Psoas muscle (tissue), 8 donors: ENCODE data around the gene NLRP3. TPM values are rescaled to one million over a fixed set of nuclear protein-coding genes. Genes with fewer than 3 reads are reported as not detected.
"Not testable (repeated sequence)": the region's sequence is repeated elsewhere in the genome, so short reads cannot be mapped to it uniquely, and the experiment has no call there.

ENCODE experiments used
- ATAC-seq, 4 donors: fragments of 200-7000 bp; cut with Tn5 transposase; one replicate each; pipeline ENCODE4 v1.9.1; 2020; ENCODE audit warnings: moderate library complexity in 3 of 4, mild to moderate bottlenecking in 2 of 4
- DNase-seq, 2 donors: peaks; one replicate each; pipeline ENCODE4 v3.0.0-alpha.2; 2020
- H3K27ac ChIP-seq: fragments of 200-600 bp; one replicate; pipeline ENCODE4 v1.8.0; 2022
- H3K27me3 ChIP-seq, 3 donors: fragments of 200-600 bp in 1 of 3; one replicate each; pipeline versions ENCODE4 v1.6.1 to v1.8.0; 2013 to 2022; ENCODE audit warnings: low read length in 2 of 3, mild to moderate bottlenecking in 2 of 3, moderate library complexity in 1 of 3; ENCODE audit not compliant: insufficient read depth in 3 of 3
- H3K36me3 ChIP-seq, 2 donors: fragments of 200-600 bp in 1 of 2; one replicate each; pipeline versions ENCODE4 v1.6.1 to v1.8.0; 2013 to 2022; ENCODE audit warnings: low read depth in 1 of 2, mild to moderate bottlenecking in 1 of 2, moderate library complexity in 1 of 2; ENCODE audit not compliant: insufficient read depth in 1 of 2
- H3K4me1 ChIP-seq: fragments of 200-600 bp; one replicate; pipeline ENCODE4 v1.8.0; 2022
- H3K4me3 ChIP-seq: fragments of 200-600 bp; one replicate; pipeline ENCODE4 v1.8.0; 2022; ENCODE audit warnings: mild to moderate bottlenecking
- H3K9me3 ChIP-seq: fragments of 200-600 bp; one replicate; pipeline ENCODE4 v1.8.0; 2022
- WGBS, 3 donors: extraction: QIAGEN DNeasy Blood & Tissue Kit; methylation state at CpG; one replicate each; pipeline versions ENCODE4 v1.1.6 to v1.1.7; 2013; 5-methylcytosine and 5-hydroxymethylcytosine counted together
- intact Hi-C, 2 donors: fragments of 100-400 bp; cut with DNase I; formaldehyde crosslinking; loops; one replicate each; pipeline versions ENCODE4 v1.11.0 to v1.14.2; 2022
- polyA plus RNA-seq, 3 donors: library from polyadenylated mRNA; stranded (reverse); fragments of 200-250 nt; gene quantifications; one replicate each; pipeline ENCODE4 v1.2.3, GENCODE V29; 2013
- total RNA-seq, 4 donors: library from RNA; stranded (reverse); fragmentation: NEBNext Ultra II Directional in 2 of 4; extraction: Animal tissue kit (Norgen Biotek cat#: 25700) in 2 of 4; gene quantifications; one replicate each; pipeline versions ENCODE4 v1.2.1 to v1.2.4, GENCODE V29; 2021 to 2023
- TF ChIP-seq, protein P1 (sequence below): fragments of 200-600 bp; IDR thresholded peaks from one replicate; pipeline ENCODE4 v1.8.0; 2022; ENCODE audit warnings: antibody characterized with exemption
- donor health status: healthy with polysubstance abuse.
- donor health status: DM: no; HTN: no; CAD: no; lungs with moderate emphysema.
- donor health status: Bipolar disorder and iron deficiency.
- donor health status: healthy.
- donor health status: DM: yes; HTN: yes; CAD: no.
- donor health status: DM: no; HTN: no; CAD: no.
- donor health status: DM: no; HTN: no; CAD: no.
- donor health status: DM: yes; HTN: yes; CAD: no.

The NLRP3 gene
- total and polyA plus RNA-seq, 7 donors = 0.07 to 0.98 (median 0.27) TPM

DNA sequence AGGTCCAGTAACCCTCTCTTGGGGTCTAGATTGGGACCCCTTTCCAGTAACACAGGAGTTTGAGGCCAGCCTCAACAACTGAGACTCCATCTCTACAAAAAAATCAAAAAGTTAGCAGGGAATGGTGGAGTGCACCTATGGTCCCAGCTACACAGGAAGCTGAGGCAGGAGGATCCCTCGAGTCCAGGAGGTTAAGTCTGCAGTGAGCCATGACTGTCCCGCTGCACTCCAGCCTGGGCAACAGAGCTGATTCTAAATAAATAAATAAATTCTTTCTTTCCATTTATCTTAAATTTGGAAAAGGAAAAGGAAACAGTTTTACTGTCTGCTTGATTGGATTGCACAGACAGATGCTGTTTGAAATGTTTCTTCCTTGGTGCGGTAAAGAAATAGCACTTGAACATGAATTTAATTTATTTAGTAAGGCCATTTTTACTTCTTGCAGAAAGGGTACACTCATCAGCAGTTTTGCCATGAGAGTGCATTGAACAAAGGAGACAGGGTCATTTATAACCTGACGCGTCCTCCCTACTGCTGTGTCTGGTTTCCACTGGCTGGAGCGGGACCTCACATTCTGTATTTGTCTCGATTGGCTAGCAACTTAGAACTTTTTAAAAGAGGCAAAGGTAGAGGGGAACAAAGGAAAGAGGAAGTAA, 47.4 kb upstream of the NLRP3 start:
- Histone ChIP-seq H3K4me3 (no peak overlapping the region), H3K27ac (no peak overlapping the region), H3K36me3 (no peaks in the 10 kb centered on the region), H3K27me3 (peaks cover 0 to 20% (median 2%) of the 10 kb centered on the region in 3 donors), H3K4me1 (no peaks in the 10 kb centered on the region), H3K9me3 (no peaks in the 10 kb centered on the region)
- no peak for DNase-seq
- TF ChIP-seq, protein P1, sequence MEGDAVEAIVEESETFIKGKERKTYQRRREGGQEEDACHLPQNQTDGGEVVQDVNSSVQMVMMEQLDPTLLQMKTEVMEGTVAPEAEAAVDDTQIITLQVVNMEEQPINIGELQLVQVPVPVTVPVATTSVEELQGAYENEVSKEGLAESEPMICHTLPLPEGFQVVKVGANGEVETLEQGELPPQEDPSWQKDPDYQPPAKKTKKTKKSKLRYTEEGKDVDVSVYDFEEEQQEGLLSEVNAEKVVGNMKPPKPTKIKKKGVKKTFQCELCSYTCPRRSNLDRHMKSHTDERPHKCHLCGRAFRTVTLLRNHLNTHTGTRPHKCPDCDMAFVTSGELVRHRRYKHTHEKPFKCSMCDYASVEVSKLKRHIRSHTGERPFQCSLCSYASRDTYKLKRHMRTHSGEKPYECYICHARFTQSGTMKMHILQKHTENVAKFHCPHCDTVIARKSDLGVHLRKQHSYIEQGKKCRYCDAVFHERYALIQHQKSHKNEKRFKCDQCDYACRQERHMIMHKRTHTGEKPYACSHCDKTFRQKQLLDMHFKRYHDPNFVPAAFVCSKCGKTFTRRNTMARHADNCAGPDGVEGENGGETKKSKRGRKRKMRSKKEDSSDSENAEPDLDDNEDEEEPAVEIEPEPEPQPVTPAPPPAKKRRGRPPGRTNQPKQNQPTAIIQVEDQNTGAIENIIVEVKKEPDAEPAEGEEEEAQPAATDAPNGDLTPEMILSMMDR = no peak
- WGBS, 3 donors = 54 to 61% (median 58%) methylated on average over 7 of the region's 7 CpGs
- intact Hi-C loops = no loop called here
- no peak for ATAC-seq

DNA sequence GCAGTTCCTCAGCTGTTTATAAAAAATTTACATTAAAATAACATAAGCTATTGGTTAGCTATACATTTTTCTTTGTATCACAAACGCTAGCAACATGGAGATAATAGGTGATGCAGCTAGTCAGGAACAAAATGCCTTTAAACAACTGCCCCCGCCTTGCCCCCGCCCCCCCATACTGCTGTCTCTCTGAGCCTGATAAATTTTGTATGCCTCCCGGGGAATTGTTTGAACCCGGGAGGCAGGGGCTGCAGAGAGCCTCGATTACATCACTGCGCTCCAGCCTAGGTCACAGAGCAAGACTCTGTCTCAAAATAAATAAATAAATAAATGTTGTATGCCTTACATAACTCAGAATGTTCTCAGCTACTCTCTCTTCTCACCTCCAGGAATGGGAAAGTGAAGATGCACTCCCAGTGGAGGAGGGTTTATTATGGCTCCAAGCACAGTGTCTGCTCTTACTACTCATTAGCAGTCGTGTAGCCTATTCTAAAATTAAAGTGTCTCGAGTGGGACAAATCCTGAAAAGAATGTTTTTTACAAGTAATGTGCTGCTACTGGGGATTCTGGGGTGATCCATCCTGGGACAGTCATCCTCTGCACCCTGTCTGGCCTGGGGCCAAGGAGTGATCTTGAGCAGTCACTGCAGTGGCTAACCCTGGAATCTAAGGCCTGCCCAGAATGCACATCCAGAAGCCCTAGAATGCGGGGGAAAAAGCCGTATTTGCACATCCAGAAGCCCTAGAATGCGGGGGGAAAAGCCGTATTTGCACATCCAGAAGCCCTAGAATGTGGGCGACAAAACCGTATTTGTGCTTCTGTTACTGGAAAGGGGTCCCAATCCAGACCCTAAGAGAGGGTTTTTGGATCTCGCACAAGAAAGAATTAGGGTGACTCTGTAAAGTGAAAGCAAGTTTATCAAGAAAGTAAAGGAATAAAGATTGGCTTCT, 44.9 kb upstream of the NLRP3 start:
- no peaks in the 10 kb centered on the region for H3K4me1 ChIP-seq
- ATAC-seq (no peak), DNase-seq (no peak)
- TF ChIP-seq, protein P1 = no peak
- no peak overlapping the region for H3K27ac ChIP-seq
- H3K9me3 ChIP-seq = no peaks in the 10 kb centered on the region
- no peaks in the 10 kb centered on the region for H3K36me3 ChIP-seq
- no peak overlapping the region for H3K4me3 ChIP-seq
- H3K27me3 ChIP-seq = peaks cover 0 to 17% (median 5%) of the 10 kb centered on the region in 3 donors
- 75 to 80% (median 77%) methylated on average over 16 of the region's 16 CpGs for WGBS, 3 donors
- intact Hi-C loops = loop anchor here in 1 of 2 donors (10.0 kb wide), 1 partner anchor 326 kb away; no protein-coding TSS in a partner anchor

DNA sequence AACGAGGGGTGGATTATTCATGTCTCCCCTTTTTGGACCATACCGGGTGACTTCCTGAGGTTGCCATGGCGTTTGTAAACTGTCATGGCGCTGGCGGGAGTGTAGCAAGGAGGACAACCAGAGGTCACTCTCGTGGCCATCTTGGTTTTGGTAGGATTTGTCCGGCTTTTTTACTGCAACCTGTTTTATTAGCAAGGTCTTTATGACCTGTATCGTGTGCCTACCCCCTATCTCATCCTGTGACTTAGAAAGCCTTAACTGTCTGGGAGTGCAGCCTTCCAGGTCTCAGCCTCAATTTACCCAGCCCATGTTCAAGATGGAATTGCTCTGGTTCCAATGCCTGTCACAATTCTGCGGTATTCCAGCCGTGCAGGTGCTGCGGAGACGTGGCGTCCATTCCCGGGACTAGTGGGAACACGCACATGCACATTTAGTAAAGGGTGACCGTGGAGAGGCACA, 44.1 kb upstream of the NLRP3 start:
- Histone ChIP-seq H3K27ac (no peak overlapping the region), H3K4me3 (no peak overlapping the region), H3K27me3 (peaks cover 0 to 16% (median 5%) of the 10 kb centered on the region in 3 donors), H3K4me1 (no peaks in the 10 kb centered on the region), H3K36me3 (no peaks in the 10 kb centered on the region), H3K9me3 (no peaks in the 10 kb centered on the region)
- TF ChIP-seq, protein P1 = no peak
- 89 to 94% (median 90%) methylated on average over 16 of the region's 16 CpGs for WGBS, 3 donors
- DNase-seq (no peak), ATAC-seq (no peak)
- intact Hi-C loops = loop anchor here in 1 of 2 donors (10.0 kb wide), 1 partner anchor 327 kb away; no protein-coding TSS in a partner anchor

DNA sequence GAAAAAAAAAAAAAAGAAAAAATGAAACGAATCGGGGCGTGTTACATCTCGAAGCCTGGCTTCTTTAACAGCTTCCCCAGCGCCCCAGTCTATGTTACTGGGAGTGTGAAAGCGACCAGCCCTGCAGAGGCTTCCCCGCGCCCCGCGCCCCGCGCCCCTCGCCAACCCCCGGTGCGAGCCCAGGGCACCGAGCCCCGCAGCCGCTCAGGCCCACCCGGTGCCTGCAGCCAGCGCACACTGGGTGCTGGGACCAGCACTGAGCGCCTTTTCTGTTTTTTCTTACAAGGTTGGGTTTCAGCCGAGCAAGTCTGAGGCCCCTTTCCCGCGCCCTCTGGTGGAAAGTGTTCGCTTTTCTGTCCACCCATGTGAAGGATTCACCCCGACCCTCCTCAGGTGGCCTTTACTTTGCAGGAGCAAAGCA, 42.2 kb upstream of the NLRP3 start:
- H3K9me3 ChIP-seq = no peaks in the 10 kb centered on the region
- intact Hi-C loops = loop anchor here in 1 of 2 donors (10.0 kb wide), 1 partner anchor 329 kb away; no protein-coding TSS in a partner anchor
- TF ChIP-seq, protein P1 = peak; percentile 41
- H3K4me1 ChIP-seq = no peaks in the 10 kb centered on the region
- H3K27ac ChIP-seq = no peak overlapping the region
- DNase-seq = peak; percentile 41 to 58
- peaks cover 0 to 16% (median 5%) of the 10 kb centered on the region in 3 donors for H3K27me3 ChIP-seq
- ATAC-seq = peak in 2 of 4 donors; percentile 30 to 69
- 9 to 18% (median 16%) methylated on average over 25 to 26 of the region's 26 CpGs for WGBS, 3 donors
- H3K4me3 ChIP-seq = peak overlapping the region; percentile 54
- H3K36me3 ChIP-seq = no peaks in the 10 kb centered on the region

DNA sequence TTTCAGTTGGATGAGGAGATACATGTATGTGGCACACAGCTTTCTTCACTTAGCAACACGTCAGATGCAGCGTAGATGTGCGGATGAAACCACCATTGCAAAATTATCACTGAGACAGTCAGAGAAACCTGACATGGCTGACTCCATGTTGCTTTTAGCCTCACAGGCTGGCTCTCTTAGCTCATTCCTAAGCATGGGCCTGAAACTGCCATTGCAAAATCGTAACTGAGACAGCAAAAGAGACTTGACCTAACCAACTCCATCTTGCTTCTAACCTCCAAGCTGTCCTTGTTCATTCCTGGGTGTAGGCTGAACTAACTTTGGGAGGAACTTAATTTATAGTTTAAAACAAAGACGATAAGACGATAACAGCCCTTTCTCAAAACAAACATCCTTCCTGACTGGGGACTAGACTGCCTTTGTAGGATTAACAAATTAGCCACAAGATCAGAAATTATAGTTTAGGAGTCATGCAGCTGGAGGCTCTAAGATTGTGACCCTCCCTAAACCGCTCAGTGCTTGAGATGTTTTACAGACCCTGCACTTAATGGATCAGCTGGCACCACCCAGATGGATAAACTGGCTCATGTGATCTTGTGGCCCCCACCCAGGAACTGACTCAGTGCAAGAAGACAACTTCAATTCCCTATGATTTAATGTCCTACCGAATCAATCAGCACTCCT, 41.2 kb upstream of the NLRP3 start:
- ATAC-seq, H3K36me3 ChIP-seq, H3K4me3 ChIP-seq, DNase-seq, H3K4me1 ChIP-seq, H3K9me3 ChIP-seq, H3K27ac ChIP-seq: not testable (repeated sequence)
- H3K27me3 ChIP-seq = peaks cover 0 to 16% (median 5%) of the 10 kb centered on the region in 3 donors
- intact Hi-C loops = loop anchor here in 1 of 2 donors (10.0 kb wide), 1 partner anchor 330 kb away; no protein-coding TSS in a partner anchor
- WGBS, 3 donors = 82 to 86% (median 84%) methylated on average over 8 of the region's 8 CpGs
